GM23248 (cell line): ENCODE data around the gene ELOVL7. TPM values are rescaled to one million over a fixed set of nuclear protein-coding genes. Genes with fewer than 3 reads are reported as not detected.
"Not testable (repeated sequence)": the region's sequence is repeated elsewhere in the genome, so short reads cannot be mapped to it uniquely, and the experiment has no call there.

ENCODE experiments used
- DNase-seq: peaks from one replicate; pipeline ENCODE4 v3.0.0-alpha.2; 2015
- H2AFZ ChIP-seq: fragments of 200-600 bp; sonication (generic); 2 replicates; pipeline ENCODE4 v1.6.1; 2016; ENCODE audit warnings: antibody characterized with exemption
- H3F3A ChIP-seq: fragments of 200-600 bp; sonication (generic); 2 replicates; pipeline ENCODE4 v1.6.1; 2016; ENCODE audit warnings: mild to moderate bottlenecking, antibody characterized with exemption, mixed run types; ENCODE audit not compliant: insufficient read depth
- H3K27ac ChIP-seq: fragments of 200-600 bp; sonication (generic); 2 replicates; pipeline ENCODE4 v1.5.1; 2016; ENCODE audit warnings: mild to moderate bottlenecking
- H3K27me3 ChIP-seq: fragments of 200-600 bp; sonication (generic); replicated peaks from 2 replicates; pipeline ENCODE4 v1.6.1; 2016; ENCODE audit warnings: mild to moderate bottlenecking; ENCODE audit not compliant: insufficient read depth
- H3K36me3 ChIP-seq: fragments of 200-600 bp; sonication (generic); 2 replicates; pipeline ENCODE4 v1.6.1; 2016; ENCODE audit warnings: low read depth, mild to moderate bottlenecking
- H3K4me1 ChIP-seq: fragments of 200-600 bp; sonication (generic); 2 replicates; pipeline ENCODE4 v1.6.1; 2016; ENCODE audit warnings: mild to moderate bottlenecking; ENCODE audit not compliant: insufficient read depth
- H3K4me2 ChIP-seq: fragments of 200-600 bp; sonication (generic); one replicate; pipeline ENCODE4 v1.6.1; 2016; ENCODE audit warnings: mild to moderate bottlenecking; ENCODE audit not compliant: unreplicated experiment
- H3K4me3 ChIP-seq: fragments of 200-600 bp; sonication (generic); 2 replicates; pipeline ENCODE4 v1.5.1; 2016; ENCODE audit warnings: mild to moderate bottlenecking
- H3K79me2 ChIP-seq: fragments of 200-600 bp; sonication (generic); 2 replicates; pipeline ENCODE4 v1.6.1; 2016; ENCODE audit warnings: mild to moderate bottlenecking; ENCODE audit not compliant: insufficient read depth
- H3K9ac ChIP-seq: fragments of 200-600 bp; sonication (generic); 2 replicates; pipeline ENCODE4 v1.6.1; 2016; ENCODE audit warnings: mild to moderate bottlenecking
- H3K9me2 ChIP-seq: fragments of 200-600 bp; sonication (generic); 2 replicates; pipeline ENCODE4 v1.6.1; 2016; ENCODE audit warnings: mixed run types, mild to moderate bottlenecking, moderate library complexity; ENCODE audit not compliant: insufficient read depth
- H3K9me3 ChIP-seq: fragments of 200-600 bp; sonication (generic); one replicate; pipeline ENCODE4 v1.6.1; 2017; ENCODE audit warnings: low read depth
- H4K20me1 ChIP-seq: fragments of 200-600 bp; sonication (generic); 2 replicates; pipeline ENCODE4 v1.6.0; 2016; ENCODE audit not compliant: insufficient read depth
- EZH2 ChIP-seq: fragments of 200-600 bp; sonication (generic); IDR thresholded peaks from 2 replicates; pipeline ENCODE4 v1.6.1; 2018; ENCODE audit warnings: antibody characterized with exemption, mild to moderate bottlenecking; ENCODE audit not compliant: insufficient read depth, poor library complexity, severe bottlenecking
- EZH2phosphoT487 ChIP-seq: fragments of 200-600 bp; sonication (generic); IDR thresholded peaks from 2 replicates; pipeline ENCODE4 v1.6.1; 2018; ENCODE audit warnings: antibody characterized with exemption, moderate library complexity, mild to moderate bottlenecking, low read depth; ENCODE audit not compliant: insufficient read depth
- WGBS, 2 experiments: methylation state at CpG; one replicate each; pipeline ENCODE4 v1.1.6; 2015 to 2017; ENCODE audit warnings: low lambda C conversion rate in 2 of 2, low coverage in 1 of 2; ENCODE audit errors: missing lambda C conversion rate in 2 of 2; 5-methylcytosine and 5-hydroxymethylcytosine counted together
- in situ Hi-C: fragments of 300-500 bp; cut with MboI; formaldehyde crosslinking; loops from 2 replicates; pipeline ENCODE4 v1.15.0; 2020
- polyA plus RNA-seq: library from polyadenylated mRNA; unstranded; fragments of >200 nt; fragmentation: Nextera tagmentation; extraction: Ambion mirVana; gene quantifications from 2 replicates; pipeline ENCODE4 v1.2.1, GENCODE V29; 2016
- total RNA-seq: library from RNA; depleted of rRNA; stranded (reverse); fragments of >200 nt; shearing (Covaris generic); gene quantifications from 2 replicates; pipeline ENCODE4 v1.2.3, GENCODE V29; 2014

ELOVL7 gene
- total and polyA plus RNA-seq, 2 experiments from 2014 or later, result not detected

DNA sequence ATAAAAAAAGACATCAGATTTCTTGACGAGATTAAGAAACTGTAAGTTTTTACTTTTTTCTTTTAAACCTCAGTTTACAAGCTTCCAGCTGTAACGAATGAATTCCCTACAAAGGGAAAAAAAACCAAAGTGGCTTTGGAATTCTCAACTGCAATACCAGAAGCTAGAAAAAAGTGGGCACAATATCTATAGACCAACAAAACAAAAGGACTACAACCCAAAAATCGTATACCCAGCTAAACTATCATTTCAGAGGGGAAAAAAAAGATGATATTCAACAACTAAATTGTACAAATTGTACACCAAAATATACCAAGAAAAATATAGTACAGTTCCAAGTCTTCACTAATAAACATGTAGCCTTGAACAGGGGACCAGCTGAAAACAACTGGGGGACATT is 26.8 kb upstream of the ELOVL7 start:
- H3K4me1 ChIP-seq, result no peaks in the 10 kb centered on the region
- H3K36me3 ChIP-seq, result 0 out of 2 replicates have a peak, but pooled peaks cover 3% of the 10 kb centered on the region
- no peaks in the 10 kb centered on the region for H3F3A ChIP-seq
- no peak overlapping the region for H2AFZ ChIP-seq
- no peaks in the 10 kb centered on the region for H3K9me3 ChIP-seq
- no peak overlapping the region for H3K27ac ChIP-seq
- H3K4me2 ChIP-seq, result no peak overlapping the region
- H3K4me3 ChIP-seq, result no peak overlapping the region
- WGBS, 2 experiments, result 94% methylated on average over 3 of the region's 3 CpGs
- no peaks in the 10 kb centered on the region for H3K27me3 ChIP-seq
- in situ Hi-C loops, result no loop called here
- TF ChIP-seq EZH2 (no peak), EZH2phosphoT487 (no peak)
- H4K20me1 ChIP-seq, result no peaks in the 10 kb centered on the region
- no peaks in the 10 kb centered on the region for H3K9me2 ChIP-seq
- no peak for DNase-seq
- no peak overlapping the region for H3K9ac ChIP-seq
- H3K79me2 ChIP-seq, result no peaks in the 10 kb centered on the region

DNA sequence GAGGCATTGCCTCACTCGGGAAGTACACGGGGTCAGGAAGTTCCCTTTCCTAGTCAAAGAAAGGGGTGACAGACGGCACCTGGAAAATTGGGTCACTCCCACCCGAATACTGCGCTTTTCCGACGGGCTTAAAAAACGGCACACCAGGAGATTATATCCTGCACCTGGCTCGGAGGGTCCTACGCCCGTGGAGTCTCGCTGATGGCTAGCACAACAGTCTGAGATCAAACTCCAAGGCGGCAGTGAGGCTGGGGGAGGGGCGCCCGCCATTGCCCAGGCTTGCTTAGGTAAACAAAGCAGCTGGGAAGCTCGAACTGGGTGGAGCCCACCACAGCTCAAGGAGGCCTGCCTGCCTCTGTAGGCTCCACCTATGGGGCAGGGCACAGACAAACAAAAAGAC is 16.5 kb upstream of the ELOVL7 start:
- H3K4me2 ChIP-seq, DNase-seq, H3K27me3 ChIP-seq, H3K79me2 ChIP-seq, H3K36me3 ChIP-seq, H3K9ac ChIP-seq, H3K4me1 ChIP-seq, H3K9me2 ChIP-seq, H3K27ac ChIP-seq, in situ Hi-C loops, H3K4me3 ChIP-seq, H3F3A ChIP-seq, H3K9me3 ChIP-seq, H2AFZ ChIP-seq, H4K20me1 ChIP-seq: not testable (repeated sequence)
- 72 to 84% methylated on average over 11 to 16 of the region's 16 CpGs for WGBS, 2 experiments

DNA sequence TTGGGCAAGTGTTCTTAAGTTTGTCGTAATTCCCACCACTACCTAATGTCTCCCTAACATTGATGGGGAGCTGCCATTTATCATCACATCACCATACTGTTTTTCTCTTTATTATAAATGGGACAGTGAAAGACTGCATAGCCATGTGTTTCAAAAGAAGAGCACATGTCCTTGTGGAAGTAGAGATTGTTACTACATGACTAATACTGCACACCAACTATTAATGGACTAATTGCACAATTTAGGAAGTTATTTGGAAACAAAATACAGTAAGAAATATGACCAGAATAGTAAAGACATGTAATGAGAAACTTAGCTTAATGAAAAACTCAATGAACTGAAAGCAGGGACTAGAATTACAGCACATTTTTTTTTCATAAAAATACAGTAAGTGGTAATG is 12.0 kb upstream of the ELOVL7 start:
- WGBS, 2 experiments, result 73 to 83% methylated on average over 1 of the region's 1 CpG
- in situ Hi-C loops, result no loop called here

DNA sequence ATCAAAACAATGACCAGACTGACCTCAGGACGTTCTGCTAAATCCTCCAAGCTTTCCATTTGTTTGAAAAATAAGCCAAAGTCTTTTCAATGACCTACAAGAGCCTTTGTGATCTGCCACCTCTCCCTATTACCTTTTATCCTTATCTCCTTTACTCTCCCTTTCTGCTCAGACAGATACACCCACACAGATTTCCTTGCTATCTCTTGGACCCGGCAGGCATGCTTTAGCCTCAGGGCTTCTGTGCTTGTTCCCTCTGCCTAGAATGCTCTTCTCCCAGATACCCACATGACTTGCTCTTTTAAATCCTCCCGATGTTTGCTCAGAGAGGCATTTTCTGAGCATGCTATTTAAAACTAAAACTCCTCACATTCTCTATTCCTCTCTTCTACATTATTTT is 8.9 kb upstream of the ELOVL7 start:
- H3K4me2 ChIP-seq, result no peak overlapping the region
- no peaks in the 10 kb centered on the region for H3K36me3 ChIP-seq
- H3K4me1 ChIP-seq, result no peaks in the 10 kb centered on the region
- no peaks in the 10 kb centered on the region for H3F3A ChIP-seq
- no peaks in the 10 kb centered on the region for H3K79me2 ChIP-seq
- H3K9me2 ChIP-seq, result no peaks in the 10 kb centered on the region
- H3K9ac ChIP-seq, result no peak overlapping the region
- H3K9me3 ChIP-seq, result no peaks in the 10 kb centered on the region
- 17 to 21% methylated on average over 3 of the region's 3 CpGs for WGBS, 2 experiments
- no peak overlapping the region for H3K27ac ChIP-seq
- H4K20me1 ChIP-seq, result no peaks in the 10 kb centered on the region
- H3K27me3 ChIP-seq, result no peaks in the 10 kb centered on the region; the same call in none of the 2 replicates
- DNase-seq, result no peak
- no peak overlapping the region for H3K4me3 ChIP-seq
- TF ChIP-seq EZH2, result no peak
- no peak for TF ChIP-seq EZH2phosphoT487
- H2AFZ ChIP-seq, result no peak overlapping the region
- in situ Hi-C loops, result no loop called here

More for the DNA sequence above, 12.0 kb upstream of the ELOVL7 start:
- peak; percentile 60 for DNase-seq
- H3K27me3 ChIP-seq, result no peaks in the 10 kb centered on the region; the same call in 1 of the 2 replicates
- H3K9me3 ChIP-seq, result no peaks in the 10 kb centered on the region
- no peak overlapping the region for H3K27ac ChIP-seq
- H3K36me3 ChIP-seq, result no peaks in the 10 kb centered on the region
- no peaks in the 10 kb centered on the region for H3K4me1 ChIP-seq
- H3K79me2 ChIP-seq, result no peaks in the 10 kb centered on the region
- H2AFZ ChIP-seq, result no peak overlapping the region
- no peaks in the 10 kb centered on the region for H3K9me2 ChIP-seq
- H3K4me3 ChIP-seq, result no peak overlapping the region
- H3K4me2 ChIP-seq, result no peak overlapping the region
- no peak overlapping the region for H3K9ac ChIP-seq
- no peaks in the 10 kb centered on the region for H4K20me1 ChIP-seq
- TF ChIP-seq EZH2, result no peak
- TF ChIP-seq EZH2phosphoT487, result no peak
- H3F3A ChIP-seq, result no peaks in the 10 kb centered on the region

DNA sequence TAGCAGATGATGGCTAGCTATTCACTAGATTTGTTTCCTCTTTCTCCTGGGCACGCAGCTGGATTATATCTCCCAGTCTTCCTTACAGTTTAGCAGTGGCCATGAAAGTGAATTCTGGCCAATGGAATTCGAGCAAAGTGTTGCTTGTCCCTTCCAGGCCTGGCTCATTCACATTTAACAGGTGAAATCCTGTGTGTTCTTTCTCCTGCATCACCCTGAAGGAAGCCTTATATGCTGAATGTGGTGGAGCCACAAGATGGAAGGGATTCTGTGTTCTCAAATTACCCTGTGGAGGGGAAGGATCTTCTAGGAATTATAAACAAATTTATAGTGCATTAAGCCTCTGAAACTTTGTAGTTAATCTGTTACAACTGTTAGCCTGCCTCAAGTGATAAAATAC is 8.2 kb upstream of the ELOVL7 start:
- Histone ChIP-seq H3K27me3 (no peaks in the 10 kb centered on the region; the same call in none of the 2 replicates), H3F3A (no peaks in the 10 kb centered on the region), H4K20me1 (no peaks in the 10 kb centered on the region), H3K4me1 (no peaks in the 10 kb centered on the region), H2AFZ (no peak overlapping the region), H3K9me2 (no peaks in the 10 kb centered on the region), H3K36me3 (no peaks in the 10 kb centered on the region), H3K9me3 (no peaks in the 10 kb centered on the region), H3K79me2 (no peaks in the 10 kb centered on the region), H3K9ac (no peak overlapping the region), H3K4me3 (no peak overlapping the region), H3K4me2 (no peak overlapping the region), H3K27ac (no peak overlapping the region)
- TF ChIP-seq EZH2phosphoT487 (no peak), EZH2 (no peak)
- 21 to 36% methylated on average over 2 of the region's 2 CpGs for WGBS, 2 experiments
- in situ Hi-C loops, result no loop called here
- DNase-seq, result no peak
